ENCODE data around the gene BRD7.

DNA sequence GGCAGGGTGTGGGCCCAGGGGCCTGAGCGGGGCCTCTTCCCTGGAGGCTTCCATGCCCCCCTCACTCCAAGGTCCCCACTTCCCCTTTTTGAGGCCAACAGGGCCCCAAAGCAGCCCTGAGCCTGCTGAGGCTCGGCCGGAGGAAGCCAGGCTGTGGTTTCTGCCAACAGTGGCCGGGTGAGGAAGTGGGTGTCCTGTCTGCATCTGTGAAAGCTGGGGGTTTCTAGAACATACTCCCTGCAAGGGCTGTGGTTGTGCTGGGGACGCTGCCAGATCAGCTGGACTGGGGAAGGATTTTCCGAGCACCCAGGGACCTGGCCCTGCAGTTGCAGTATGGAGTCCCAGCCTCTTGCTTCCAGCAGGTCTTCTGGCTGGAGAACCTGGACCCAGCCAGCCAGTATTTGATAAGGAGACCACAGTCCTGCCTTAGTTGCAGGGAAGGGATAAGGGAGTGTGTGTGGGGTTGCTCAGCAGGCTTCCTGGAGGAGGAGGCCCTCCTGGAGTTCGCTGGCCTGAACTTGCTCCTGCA is 86.7 kb downstream of the BRD7 start:
- TF ChIP-seq, protein P1, sequence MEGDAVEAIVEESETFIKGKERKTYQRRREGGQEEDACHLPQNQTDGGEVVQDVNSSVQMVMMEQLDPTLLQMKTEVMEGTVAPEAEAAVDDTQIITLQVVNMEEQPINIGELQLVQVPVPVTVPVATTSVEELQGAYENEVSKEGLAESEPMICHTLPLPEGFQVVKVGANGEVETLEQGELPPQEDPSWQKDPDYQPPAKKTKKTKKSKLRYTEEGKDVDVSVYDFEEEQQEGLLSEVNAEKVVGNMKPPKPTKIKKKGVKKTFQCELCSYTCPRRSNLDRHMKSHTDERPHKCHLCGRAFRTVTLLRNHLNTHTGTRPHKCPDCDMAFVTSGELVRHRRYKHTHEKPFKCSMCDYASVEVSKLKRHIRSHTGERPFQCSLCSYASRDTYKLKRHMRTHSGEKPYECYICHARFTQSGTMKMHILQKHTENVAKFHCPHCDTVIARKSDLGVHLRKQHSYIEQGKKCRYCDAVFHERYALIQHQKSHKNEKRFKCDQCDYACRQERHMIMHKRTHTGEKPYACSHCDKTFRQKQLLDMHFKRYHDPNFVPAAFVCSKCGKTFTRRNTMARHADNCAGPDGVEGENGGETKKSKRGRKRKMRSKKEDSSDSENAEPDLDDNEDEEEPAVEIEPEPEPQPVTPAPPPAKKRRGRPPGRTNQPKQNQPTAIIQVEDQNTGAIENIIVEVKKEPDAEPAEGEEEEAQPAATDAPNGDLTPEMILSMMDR (conservative IDR thresholded peaks at IDR 0.05) = no peak
- no peak for TF ChIP-seq EZH2 (IDR thresholded peaks at IDR 0.05; ENCODE audit: low read depth)

Measured in PC-9 (cell line).